ENCODE results near the gene APOBEC3G. TPM values are rescaled to one million over a fixed set of nuclear protein-coding genes. Genes with fewer than 3 reads are reported as not detected.

Gene APOBEC3G
- total and polyA plus RNA-seq, 3 donors from 2014 or later: 56.4 to 73.8 (median 68.3) TPM

GRCh38 chr22:39110631-39111561 is 33.8 kb downstream of the APOBEC3G start:
- no peak overlapping the region for H3K4me3 ChIP-seq
- no peaks in the 10 kb centered on the region for H3K27me3 ChIP-seq
- H3K36me3 ChIP-seq (ENCODE audit: low read depth, missing control alignments): no peaks in the 10 kb centered on the region
- no peaks in the 10 kb centered on the region for H3K4me1 ChIP-seq
- no peak for DNase-seq
- TF ChIP-seq CTCF (IDR thresholded peaks at IDR 0.05) (no peak), POLR2A (IDR thresholded peaks at IDR 0.05) (no peak)
- intact Hi-C loops (cut with DNase I; ENCODE audit: low total_unique reads): no loop called here
- no peaks in the 10 kb centered on the region for H3K9me3 ChIP-seq
- WGBS, 2 donors: 76% methylated on average over 15 of the region's 15 CpGs
- no peak overlapping the region for H3K27ac ChIP-seq

- Histone ChIP-seq H3K4me3 (no peak overlapping the region), H3K9me3 (no peaks in the 10 kb centered on the region), H3K27ac (no peak overlapping the region), H3K27me3 (no peaks in the 10 kb centered on the region), H3K36me3 (ENCODE audit: low read depth, missing control alignments) (no peaks in the 10 kb centered on the region), H3K4me1 (no peaks in the 10 kb centered on the region)
- no peak for DNase-seq
- WGBS, 2 donors: 51 to 63% methylated on average over 6 of the region's 6 CpGs
- intact Hi-C loops (cut with DNase I; ENCODE audit: low total_unique reads): no loop called here
- no peak for TF ChIP-seq CTCF (IDR thresholded peaks at IDR 0.05)
- TF ChIP-seq POLR2A (IDR thresholded peaks at IDR 0.05): no peak
Measured at GRCh38 chr22:39114112-39114511, 37.0 kb downstream of the APOBEC3G start.

GRCh38 chr22:39115570-39115969 is 38.5 kb downstream of the APOBEC3G start:
- H3K4me3 ChIP-seq: no peak overlapping the region
- no peaks in the 10 kb centered on the region for H3K27me3 ChIP-seq
- no peaks in the 10 kb centered on the region for H3K36me3 ChIP-seq (ENCODE audit: low read depth, missing control alignments)
- no peak for DNase-seq
- TF ChIP-seq POLR2A (IDR thresholded peaks at IDR 0.05) (no peak), CTCF (IDR thresholded peaks at IDR 0.05) (no peak)
- H3K4me1 ChIP-seq: no peaks in the 10 kb centered on the region
- intact Hi-C loops (cut with DNase I; ENCODE audit: low total_unique reads): no loop called here
- 82 to 86% methylated on average over 2 of the region's 2 CpGs for WGBS, 2 donors
- no peaks in the 10 kb centered on the region for H3K9me3 ChIP-seq
- H3K27ac ChIP-seq: no peak overlapping the region

- intact Hi-C loops (cut with DNase I; ENCODE audit: low total_unique reads): no loop called here
Measured at GRCh38 chr22:39115977-39116621, 39.0 kb downstream of the APOBEC3G start.

More at GRCh38 chr22:39115977-39116621, 39.0 kb downstream of the APOBEC3G start:
- no peak for TF ChIP-seq CTCF (IDR thresholded peaks at IDR 0.05)
- no peak for TF ChIP-seq POLR2A (IDR thresholded peaks at IDR 0.05)
- no peak overlapping the region for H3K4me3 ChIP-seq
- H3K9me3 ChIP-seq: no peaks in the 10 kb centered on the region
- H3K27ac ChIP-seq: no peak overlapping the region
- 91 to 96% methylated on average over 9 of the region's 9 CpGs for WGBS, 2 donors
- no peaks in the 10 kb centered on the region for H3K27me3 ChIP-seq
- no peaks in the 10 kb centered on the region for H3K36me3 ChIP-seq (ENCODE audit: low read depth, missing control alignments)
- no peak for DNase-seq
- H3K4me1 ChIP-seq: no peaks in the 10 kb centered on the region

All from testis (tissue), 3 donors.